ENCODE data around the gene PDPK1. TPM values are rescaled to one million over a fixed set of nuclear protein-coding genes. Genes with fewer than 3 reads are reported as not detected.

The PDPK1 gene
- total RNA-seq, 4 donors from 2014 or later = 35.3 to 40.4 (median 39.0) TPM

- 80 to 82% methylated on average over 16 to 24 of the region's 24 CpGs for WGBS, 2 donors
- no peak overlapping the region for H3K4me3 ChIP-seq (ENCODE audit: low read depth, poor library complexity, severe bottlenecking)
- intact Hi-C loops (cut with DNase I; ENCODE audit: low total_unique reads) = no loop called here
- TF ChIP-seq POLR2A (IDR thresholded peaks at IDR 0.05) (no peak), CTCF (IDR thresholded peaks at IDR 0.05) (no peak)
- DNase-seq (ENCODE audit: low spot score in 2 of 2) = peak in 1 of 2 donors; percentile 57
Measured at GRCh38 chr16:2584729-2585650, 47.2 kb downstream of the PDPK1 start.

- WGBS, 2 donors = 88 to 95% methylated on average over 17 to 25 of the region's 25 CpGs
- DNase-seq (ENCODE audit: low spot score in 2 of 2) = peak in 1 of 2 donors; percentile 68
- intact Hi-C loops (cut with DNase I; ENCODE audit: low total_unique reads) = no loop called here
- TF ChIP-seq POLR2A (IDR thresholded peaks at IDR 0.05) = no peak
- TF ChIP-seq CTCF (IDR thresholded peaks at IDR 0.05) = no peak
- H3K4me3 ChIP-seq (ENCODE audit: low read depth, poor library complexity, severe bottlenecking) = no peak overlapping the region
Measured at GRCh38 chr16:2585651-2586081, 47.8 kb downstream of the PDPK1 start.

GRCh38 chr16:2586241-2586640, 48.4 kb downstream of the PDPK1 start:
- no peak overlapping the region for H3K4me3 ChIP-seq (ENCODE audit: low read depth, poor library complexity, severe bottlenecking)
- TF ChIP-seq POLR2A (IDR thresholded peaks at IDR 0.05) (no peak), CTCF (IDR thresholded peaks at IDR 0.05) (no peak)
- WGBS, 2 donors = 90 to 92% methylated on average over 9 to 11 of the region's 12 CpGs
- intact Hi-C loops (cut with DNase I; ENCODE audit: low total_unique reads) = no loop called here
- peak in 1 of 2 donors; percentile 76 for DNase-seq (ENCODE audit: low spot score in 2 of 2)

- TF ChIP-seq POLR2A (IDR thresholded peaks at IDR 0.05) (no peak), CTCF (IDR thresholded peaks at IDR 0.05) (no peak)
- intact Hi-C loops (cut with DNase I; ENCODE audit: low total_unique reads) = no loop called here
- H3K4me3 ChIP-seq (ENCODE audit: low read depth, poor library complexity, severe bottlenecking) = no peak overlapping the region
- 90 to 94% methylated on average over 16 of the region's 16 CpGs for WGBS, 2 donors
- peak in 1 of 2 donors; percentile 77 for DNase-seq (ENCODE audit: low spot score in 2 of 2)
Measured at GRCh38 chr16:2586901-2587480, 49.2 kb downstream of the PDPK1 start.

- DNase-seq (ENCODE audit: low spot score in 2 of 2) = peak in 1 of 2 donors; percentile 69
- intact Hi-C loops (cut with DNase I; ENCODE audit: low total_unique reads) = no loop called here
- H3K4me3 ChIP-seq (ENCODE audit: low read depth, poor library complexity, severe bottlenecking) = no peak overlapping the region
- 92 to 94% methylated on average over 14 of the region's 14 CpGs for WGBS, 2 donors
- TF ChIP-seq POLR2A (IDR thresholded peaks at IDR 0.05) (no peak), CTCF (IDR thresholded peaks at IDR 0.05) (no peak)
Measured at GRCh38 chr16:2587891-2588565, 50.2 kb downstream of the PDPK1 start.

All from lower leg skin (tissue), 4 donors.